GM19397 (cell line): ENCODE measurements around the gene DOK6.

Experiments used
- ATAC-seq: cut with Tn5 transposase; IDR thresholded peaks from one replicate; pipeline ENCODE4 v1.9.1; 2021; ENCODE audit warnings: mild to moderate bottlenecking, moderate library complexity; ENCODE audit not compliant: unreplicated experiment

Gene DOK6

DNA sequence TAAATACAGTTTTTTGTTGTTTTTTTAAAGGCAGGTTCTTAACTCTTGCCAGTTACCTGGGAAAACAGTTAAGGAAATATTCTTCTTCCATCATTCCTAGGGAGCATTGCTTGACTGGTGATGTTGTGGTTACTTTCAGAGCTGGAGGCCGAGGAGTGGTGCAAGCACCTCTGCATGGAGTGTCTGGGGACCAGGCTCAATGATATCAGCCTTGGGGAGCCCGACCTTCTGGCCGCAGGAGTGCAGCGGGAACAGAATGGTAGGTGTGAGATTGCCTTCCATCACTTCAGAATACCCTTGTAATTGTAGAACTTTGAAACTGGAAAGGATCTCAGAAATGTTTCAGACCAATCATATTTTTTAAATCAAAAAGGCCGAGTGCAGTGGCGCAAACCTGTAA lies 276.9 kb downstream of the DOK6 start:
- ATAC-seq = no peak

DNA sequence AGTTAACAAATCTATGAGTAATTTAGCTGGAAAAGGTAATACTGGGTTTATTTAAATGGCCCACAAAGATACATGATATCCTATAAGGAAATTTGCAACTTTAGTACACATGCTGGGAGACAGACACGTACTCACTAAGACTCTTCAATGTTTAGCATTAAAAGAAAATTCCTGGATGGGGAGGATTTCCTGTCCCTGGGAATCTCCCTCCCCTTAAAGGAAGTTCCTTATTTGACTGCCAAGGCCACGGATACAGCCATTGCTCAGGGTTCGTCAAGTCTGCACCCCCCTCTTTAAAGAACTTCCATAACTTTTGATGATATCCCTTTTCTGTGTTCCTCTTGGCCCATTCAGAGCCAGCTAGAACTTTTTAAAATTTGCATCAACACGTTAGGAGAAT lies 279.4 kb downstream of the DOK6 start:
- no peak for ATAC-seq

DNA sequence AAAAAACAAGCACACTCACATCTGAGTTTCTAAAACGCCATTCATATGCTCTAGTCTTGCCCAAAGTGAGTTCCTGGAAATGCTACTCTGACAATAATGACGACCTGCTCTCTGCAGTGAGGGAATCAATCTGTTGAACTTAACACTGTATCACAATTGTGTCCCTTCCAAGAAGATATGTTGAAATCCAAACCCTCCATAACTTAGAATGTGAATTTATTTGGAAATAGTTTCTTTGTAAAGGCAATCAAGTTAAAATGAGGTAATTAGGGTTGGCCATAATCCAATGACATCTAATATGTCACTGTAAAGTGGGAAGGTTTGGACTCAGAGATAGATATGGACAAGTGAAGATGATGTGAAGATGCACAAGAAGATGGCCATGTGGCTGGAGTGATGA lies 282.5 kb downstream of the DOK6 start:
- no peak for ATAC-seq

DNA sequence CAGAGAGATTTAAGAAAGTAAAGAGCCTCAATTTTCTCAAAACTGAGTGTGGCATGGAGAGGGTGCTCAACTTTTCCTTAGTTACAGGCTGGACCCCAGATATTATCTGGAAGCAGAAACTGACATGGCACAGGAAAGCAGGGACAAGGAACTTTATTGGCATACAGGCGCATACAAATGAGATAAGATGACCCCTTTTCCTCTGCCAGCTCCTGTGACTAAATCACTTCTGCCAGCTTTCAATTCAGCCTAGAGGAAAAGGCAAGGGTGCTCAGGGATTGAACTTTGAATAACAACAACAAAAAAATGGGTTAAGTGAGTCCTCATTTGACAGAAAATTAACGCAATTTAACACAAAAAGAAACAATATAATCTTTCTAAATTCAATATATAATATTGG lies 284.1 kb downstream of the DOK6 start:
- ATAC-seq = no peak

DNA sequence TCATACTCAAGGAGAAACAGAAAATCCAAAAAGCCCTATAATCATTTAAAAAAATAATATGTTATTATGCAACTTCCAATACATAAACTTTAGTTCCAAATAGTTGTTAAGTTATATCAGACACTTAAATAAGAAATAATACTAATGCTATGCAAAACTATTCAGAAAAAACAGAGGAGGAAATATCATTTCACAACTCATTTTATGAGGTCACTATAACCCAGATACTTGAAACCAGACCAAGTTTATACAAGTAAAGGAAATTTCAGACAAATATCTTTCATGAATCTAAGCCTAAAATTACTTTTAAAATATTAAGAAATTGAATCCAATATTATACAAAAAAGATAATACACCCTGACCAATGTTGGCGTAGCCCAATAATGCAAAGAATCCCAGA lies 286.2 kb downstream of the DOK6 start:
- no peak for ATAC-seq

DNA sequence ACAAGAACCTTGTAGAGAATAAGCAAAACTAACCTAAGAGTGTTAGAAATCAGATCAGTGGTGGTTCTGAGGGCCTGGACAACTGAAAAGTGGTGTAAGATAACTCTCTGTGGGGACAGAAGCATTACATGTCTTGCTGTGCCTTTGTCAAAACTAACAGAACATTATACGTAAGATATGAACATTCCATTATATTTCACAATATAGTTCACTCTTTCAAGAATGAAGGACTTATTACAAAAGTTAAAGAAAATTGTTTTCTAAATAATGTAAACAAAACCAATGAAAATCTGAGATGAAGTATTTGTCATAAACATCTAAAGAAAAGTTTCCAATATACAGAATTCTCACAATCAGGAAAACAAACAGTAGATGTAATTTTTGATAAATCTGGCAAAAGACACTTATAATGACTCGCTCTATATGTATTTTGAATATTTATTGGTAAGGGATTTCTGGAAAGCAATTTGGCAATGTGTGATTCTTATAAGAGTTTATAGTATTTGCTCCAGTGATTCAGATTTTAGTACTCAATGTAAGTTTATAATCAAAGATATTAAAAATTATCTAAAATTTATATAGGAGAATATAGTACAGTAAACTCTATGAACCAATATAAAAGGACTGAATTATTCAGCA lies 288.6 kb downstream of the DOK6 start:
- ATAC-seq = no peak

DNA sequence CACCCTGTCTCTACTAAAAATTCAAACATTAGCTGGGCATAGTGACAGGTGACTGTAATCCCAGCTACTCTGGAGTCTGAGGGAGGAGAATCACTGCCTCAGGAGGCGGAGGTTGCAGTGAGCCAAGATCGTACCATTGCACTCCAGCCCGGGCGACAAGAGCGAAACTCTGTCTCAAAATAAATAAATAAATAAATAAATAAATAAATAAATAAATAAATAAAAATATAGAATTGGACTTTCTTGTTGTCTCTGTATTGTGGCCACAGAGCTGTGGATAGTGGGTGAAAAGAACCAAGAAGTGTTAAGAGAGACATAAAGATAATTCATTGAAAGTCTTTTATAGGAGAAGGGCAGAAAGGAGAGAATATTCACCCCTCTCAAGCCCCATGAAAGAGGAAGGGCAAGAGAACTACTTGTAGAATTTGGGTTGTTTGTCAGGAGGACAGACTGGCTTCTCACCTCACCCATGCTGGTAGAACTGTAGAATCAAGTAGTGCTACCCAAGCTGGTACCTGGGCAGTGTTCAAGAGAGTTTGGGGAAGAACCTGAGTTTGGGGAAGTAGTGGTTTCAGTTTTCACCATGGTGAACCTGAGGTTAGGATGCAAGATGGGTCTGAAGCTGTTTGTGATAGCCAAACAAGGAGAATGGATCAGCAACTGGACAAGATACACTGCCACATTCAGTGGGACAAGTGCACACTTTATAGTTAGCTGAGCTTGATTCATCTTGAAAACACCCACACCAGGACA lies 290.5 kb downstream of the DOK6 start:
- ATAC-seq = no peak

DNA sequence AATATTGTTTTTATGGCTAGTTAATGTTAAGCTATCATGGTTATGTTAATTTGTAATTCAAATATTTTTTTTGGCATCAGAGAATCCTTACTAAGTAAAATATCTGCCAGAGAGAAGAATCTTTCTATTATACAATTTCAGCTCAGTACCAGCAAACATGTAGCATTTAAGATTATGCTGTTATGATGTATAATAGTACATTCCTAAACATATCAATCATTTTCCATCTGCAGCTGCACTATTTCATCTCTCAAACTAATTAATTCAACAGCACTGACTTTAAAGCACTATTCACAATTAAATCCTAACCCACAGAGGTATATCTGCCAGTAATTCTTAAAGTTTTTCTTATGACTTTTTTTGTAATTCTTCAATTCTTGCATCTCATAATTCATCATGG lies 296.4 kb downstream of the DOK6 start:
- no peak for ATAC-seq

DNA sequence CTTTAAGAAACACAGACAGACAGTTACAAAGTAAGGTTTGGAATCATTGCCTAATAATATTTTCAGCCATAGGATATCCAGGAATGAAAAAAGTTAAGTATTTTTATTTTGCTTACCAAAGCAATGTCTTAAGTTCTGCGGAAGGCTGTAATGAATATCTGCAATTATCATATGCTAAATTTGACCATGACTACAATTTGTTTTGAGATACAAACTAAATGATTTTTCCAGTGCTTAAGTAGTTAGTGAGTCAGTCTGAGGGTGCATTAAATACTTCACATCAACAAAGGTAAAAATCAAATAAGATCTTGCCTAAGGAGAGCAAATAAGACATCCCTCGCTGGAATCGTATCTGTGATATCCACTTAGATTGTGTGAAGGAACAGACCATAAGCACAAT lies 297.0 kb downstream of the DOK6 start:
- no peak for ATAC-seq

DNA sequence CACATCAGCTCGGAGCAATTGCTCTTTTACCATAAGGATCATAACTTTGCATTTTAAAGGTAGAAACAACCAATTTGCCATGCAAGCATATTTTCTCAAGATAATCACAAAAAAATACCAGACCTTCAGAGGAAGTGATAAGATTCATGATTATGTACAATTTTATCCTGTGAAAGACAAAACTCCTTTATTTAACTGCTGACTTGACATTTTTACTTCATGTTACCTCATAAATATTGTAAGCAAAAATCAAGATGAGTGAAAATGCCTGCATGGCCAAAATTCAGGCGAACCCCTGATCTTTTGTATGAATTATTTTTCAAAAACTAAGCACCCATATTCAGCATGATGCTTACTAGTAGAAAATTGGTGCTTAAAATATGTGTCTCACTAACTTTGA lies 300.6 kb downstream of the DOK6 start:
- ATAC-seq = no peak

DNA sequence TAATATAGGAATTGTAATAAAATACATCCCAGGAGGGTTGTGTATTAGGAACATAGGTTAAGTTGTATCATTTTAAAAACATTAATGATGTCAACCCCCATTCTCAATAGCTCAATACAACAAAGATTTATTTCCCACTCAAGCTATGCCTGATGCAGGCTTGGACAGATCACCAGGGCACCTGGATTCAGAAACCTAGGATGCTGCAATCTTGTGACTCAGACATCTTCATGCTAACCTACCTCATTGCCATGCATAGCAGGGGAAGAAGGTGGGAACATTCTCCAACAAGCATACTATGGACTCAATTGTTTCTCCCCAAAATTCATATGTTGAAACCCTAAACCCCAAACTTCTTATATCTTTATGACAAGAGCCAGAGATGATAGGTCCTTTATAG lies 302.8 kb downstream of the DOK6 start:
- ATAC-seq = no peak

DNA sequence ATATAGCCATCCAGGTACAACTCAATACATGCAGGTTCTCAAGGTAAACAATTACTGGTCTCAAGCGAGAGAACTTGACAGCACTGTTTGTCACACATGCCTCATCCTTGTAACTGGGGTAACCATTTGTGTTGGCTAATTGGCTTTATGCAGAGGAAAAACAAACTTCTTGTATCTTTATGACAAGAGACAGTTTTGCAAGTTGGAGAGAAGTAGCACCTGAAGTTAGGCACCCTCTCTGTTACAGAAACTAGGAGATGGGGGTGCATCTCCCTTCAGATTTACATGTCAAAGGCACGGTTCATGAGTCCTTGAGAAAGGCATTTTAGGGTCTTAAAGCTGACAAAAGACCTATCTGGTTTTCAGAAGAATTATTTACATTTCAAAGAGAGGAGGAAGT lies 305.3 kb downstream of the DOK6 start:
- ATAC-seq = no peak

DNA sequence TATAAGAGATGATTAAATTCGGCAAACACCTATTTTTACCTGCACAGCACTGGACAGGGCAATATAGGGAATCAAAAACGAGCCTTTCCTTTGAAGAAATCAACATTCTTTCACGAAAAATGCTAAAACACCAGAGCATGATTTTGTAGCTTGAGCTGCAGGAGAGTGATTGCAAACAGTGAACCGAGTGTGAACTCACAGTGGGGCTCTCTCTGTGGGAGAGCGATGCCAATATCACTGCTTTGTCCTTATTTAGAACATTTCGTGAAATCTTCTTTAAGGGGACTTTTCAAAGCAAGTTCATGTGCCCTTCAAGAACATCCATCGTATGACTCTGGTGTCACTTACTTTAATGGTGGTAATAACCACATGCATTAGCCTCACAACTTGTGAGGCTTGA lies 308.2 kb downstream of the DOK6 start:
- ATAC-seq = no peak

DNA sequence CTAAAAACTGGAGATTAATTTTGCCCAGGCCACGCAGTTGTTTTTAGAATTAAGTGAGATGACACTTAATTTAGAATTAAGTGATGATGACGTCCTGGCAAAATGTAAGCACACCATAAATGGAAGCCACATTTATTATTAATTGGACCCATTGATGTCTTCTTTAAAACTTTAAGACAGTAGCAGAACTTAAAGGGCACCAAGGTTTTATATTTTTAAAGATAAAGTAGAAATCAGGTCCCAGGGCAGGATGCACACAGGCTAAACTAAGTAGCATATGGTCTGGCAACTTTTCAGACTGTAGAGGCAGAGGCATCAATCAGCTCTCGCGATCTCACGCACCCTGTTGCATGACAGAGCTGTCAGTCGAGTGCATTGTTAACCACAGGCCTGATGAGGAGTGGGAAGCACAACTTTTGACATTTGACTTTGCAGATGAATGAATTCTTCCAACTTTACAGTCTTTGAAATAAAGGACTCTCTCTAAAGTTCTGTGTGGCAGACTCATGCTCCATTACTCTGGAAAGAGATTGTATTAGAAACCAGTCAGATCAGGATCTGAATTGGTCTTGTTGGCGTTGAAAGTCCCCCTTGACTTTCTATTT lies 314.6 kb downstream of the DOK6 start:
- no peak for ATAC-seq

DNA sequence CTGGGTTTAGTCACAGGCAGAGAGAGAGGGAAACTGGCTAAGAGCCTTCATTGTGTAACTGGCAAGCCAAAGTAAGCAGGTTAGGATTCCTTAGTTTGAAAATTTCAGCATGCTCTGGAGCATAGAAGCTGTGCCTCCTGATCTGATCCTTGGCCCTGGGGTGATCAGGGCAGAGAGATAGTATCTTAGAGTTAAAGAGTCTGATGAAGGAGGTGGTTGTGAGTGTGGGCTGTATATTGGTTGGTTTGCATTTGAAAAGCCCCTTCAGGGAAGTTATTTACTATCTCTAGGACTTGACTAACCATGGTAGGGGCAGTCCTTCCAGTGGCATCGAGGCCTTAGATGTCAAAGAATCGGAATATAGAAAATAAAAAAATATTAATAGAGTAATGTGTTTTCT lies 316.9 kb downstream of the DOK6 start:
- ATAC-seq = no peak

DNA sequence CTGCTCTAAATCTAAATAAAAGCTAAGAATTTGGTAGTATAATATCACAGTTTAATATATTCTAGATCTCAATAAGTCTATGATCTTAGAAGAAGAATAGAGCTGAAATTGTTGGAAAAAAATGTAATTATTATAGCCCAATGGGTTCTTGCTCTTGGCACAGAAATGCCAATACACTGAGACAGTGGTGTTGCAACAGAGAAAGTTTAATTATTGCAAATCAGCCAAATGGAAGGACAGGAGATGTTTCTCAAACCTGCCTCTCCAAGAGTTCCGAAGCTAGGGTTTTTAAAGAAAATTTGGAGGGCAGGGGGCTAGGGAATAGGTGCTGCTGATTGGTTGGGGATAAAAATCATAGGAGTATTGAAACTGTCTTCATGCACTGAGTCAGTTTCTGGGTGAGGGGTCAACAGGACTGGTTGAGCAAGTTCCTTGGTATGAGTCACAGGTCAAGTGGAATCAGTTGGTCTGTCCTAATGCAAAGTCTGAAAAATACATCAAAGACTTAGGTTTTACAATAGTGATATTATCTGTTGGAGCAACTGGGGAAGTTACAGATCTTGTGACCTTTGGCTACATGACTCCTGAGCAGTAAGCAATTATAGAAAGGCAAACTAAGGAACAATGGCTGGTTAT lies 318.3 kb downstream of the DOK6 start:
- no peak for ATAC-seq

DNA sequence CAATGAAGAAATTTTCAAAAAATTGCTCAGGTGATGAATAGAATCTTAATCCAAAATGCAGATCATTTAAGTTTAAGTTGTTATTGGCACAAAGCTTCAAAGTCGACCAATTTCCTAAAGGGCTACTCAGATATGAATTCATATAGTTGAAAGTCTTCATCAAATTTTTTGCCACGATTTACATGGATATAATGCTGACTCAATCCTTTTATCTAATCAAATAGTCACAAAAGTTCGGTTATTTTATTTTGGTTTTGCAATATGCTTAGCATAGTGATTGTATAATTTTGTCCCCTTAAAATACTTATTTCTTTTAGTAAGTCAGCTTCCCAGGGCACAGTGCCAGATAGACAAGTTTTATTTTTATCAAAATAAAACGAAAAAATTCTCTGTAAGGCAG lies 319.7 kb downstream of the DOK6 start:
- ATAC-seq = no peak

DNA sequence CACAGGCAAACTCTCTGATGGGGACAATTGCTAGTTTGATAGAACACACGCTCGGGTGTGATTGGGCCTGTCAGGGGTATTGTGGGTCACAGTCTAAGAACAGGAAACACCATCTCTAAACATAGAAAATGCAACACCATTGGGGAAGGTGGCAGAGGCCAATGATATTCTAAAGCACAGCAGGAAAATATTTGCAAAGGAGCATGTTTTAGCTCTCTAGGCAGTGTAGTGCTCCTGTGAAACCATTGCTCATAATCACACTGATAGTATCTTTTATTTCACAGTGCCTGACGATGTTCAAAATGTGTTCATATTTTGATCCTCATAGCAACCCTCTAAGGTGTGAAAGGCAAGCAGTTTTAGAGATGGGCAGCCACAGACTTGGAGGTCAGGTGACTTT lies 322.7 kb downstream of the DOK6 start:
- no peak for ATAC-seq

DNA sequence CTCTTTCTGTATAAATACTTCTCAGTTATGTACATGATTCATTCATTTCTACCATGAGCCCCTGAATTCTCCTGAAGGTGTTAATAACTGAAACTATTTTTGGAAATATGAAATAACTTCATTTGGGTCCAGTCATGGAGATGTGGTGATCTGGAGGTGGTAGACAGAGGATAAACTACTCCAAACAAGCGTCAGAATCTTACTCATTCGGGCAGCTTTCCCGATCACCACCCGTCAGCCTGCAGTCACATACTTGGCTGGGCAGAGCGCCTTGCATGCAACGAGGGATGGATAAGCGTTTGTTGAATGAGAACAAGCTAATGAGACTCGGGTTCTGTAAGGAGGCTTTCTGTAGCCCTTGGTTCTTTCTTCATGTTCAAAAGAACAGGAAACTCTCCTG lies 324.3 kb downstream of the DOK6 start:
- ATAC-seq = no peak

DNA sequence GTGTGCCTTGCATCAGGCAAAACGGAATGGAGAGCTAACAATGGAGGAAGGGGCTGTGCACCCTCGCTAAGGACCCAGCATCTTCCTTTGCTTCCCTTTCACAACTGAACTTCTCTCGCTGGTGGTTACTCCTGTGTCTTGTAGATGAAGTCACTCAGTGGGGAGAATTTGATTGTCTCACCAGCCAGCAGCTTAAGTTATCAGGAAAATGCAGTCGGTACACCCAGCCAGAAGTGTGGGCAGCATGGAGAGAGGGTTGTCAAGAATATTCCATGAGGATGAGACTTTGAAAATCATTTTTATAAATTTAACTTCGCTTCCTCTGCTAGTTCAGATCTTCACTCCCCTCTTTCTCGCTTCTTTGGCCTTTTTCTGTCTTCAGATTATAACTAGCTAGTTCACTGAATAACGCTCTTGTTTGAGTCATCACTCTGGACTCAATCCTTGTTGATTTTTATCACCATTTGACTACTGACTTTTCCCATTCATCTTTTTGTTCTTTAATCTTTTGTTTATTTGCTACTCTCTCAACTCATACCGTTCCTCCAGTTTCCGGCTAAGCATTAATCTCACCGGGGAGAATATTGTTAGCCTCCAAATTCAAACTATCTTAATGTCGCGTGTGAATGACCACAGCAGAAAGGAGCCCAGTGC lies 325.3 kb downstream of the DOK6 start:
- no peak for ATAC-seq

DNA sequence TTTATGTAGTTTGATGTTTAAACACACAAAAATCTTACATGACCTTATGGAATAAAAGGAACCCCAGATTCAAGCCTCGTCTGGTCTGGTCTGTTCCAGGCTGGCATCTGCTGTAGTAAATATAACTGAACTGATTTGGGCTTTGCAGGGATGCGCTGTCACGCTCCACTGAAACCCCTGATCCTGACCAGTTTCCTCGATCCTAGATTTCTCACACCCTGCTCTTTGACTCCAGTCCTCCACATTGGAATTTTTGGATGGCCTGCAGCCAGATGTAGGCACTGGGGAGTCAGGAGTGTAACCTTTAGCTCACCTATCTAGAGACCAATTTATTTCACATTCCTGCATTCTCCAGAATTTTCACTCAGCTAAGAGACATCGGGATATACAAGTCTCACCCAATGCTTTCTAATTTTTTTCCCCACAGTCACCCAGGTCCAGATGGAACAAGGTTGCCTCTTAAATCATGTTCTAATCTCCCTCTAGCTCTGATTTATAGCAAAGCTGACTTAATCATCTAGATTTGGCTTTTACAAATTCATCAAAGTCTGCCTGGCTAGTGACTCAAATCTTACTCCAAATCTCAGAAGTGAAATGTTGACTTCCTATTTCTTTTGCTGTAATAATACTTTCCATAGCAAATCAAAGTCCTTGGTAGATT lies 327.4 kb downstream of the DOK6 start:
- no peak for ATAC-seq
